ENCODE measurements around the gene DOCK11.

Gene DOCK11

GRCh38 chrX:118504581-118504980 is 9.0 kb downstream of the DOCK11 start:
- no peaks in the 10 kb centered on the region for H3K4me1 ChIP-seq (ENCODE audit: control insufficient read depth, insufficient read depth, low read length)
- H3K36me3 ChIP-seq (ENCODE audit: control insufficient read depth in 2 of 2, insufficient read depth in 1 of 2, low read length in 2 of 2) = no peaks in the 10 kb centered on the region; a peak in 1 of 3 replicates
- no peak overlapping the region for H3K27ac ChIP-seq (ENCODE audit: extremely low read depth, low read depth, low read length)
- TF ChIP-seq CTCF (tag by site-specific recombination; IDR thresholded peaks at IDR 0.05) (no peak), BCL11A (tag by site-specific recombination; IDR thresholded peaks at IDR 0.05; ENCODE audit: low read depth) (no peak), ZNF426 (tag by site-specific recombination; IDR thresholded peaks at IDR 0.05) (no peak), ZBTB1 (tag by site-specific recombination; IDR thresholded peaks at IDR 0.05) (no peak), ZNF311 (tag by site-specific recombination; IDR thresholded peaks at IDR 0.05; ENCODE audit: borderline replicate concordance) (no peak), ZNF423 (tag by site-specific recombination; IDR thresholded peaks at IDR 0.05) (no peak), ZNF830 (tag by site-specific recombination; IDR thresholded peaks at IDR 0.05; ENCODE audit: low read depth) (no peak), ZNF280D (tag by site-specific recombination; IDR thresholded peaks at IDR 0.05) (no peak), ZNF518A (tag by site-specific recombination; conservative IDR thresholded peaks at IDR 0.05; ENCODE audit: low read depth) (no peak), ZNF521 (tag by site-specific recombination; IDR thresholded peaks at IDR 0.05) (no peak), ZNF585B (tag by site-specific recombination; IDR thresholded peaks at IDR 0.05) (no peak), PRDM10 (tag by site-specific recombination; IDR thresholded peaks at IDR 0.05) (no peak), ZBTB44 (tag by site-specific recombination; IDR thresholded peaks at IDR 0.05) (no peak), ZNF133 (tag by site-specific recombination; IDR thresholded peaks at IDR 0.05) (no peak), ZNF184 (tag by site-specific recombination; IDR thresholded peaks at IDR 0.05) (no peak), ZNF530 (tag by site-specific recombination; IDR thresholded peaks at IDR 0.05; ENCODE audit: low read depth) (no peak)
- ChIA-PET POLR2A (no interaction called here), CTCF (no interaction called here)
- H3K9me3 ChIP-seq (ENCODE audit: control insufficient read depth, insufficient read depth, low read depth, low read length) = no peaks in the 10 kb centered on the region
- H3K4me3 ChIP-seq (ENCODE audit: low read depth, low read length) = no peak overlapping the region

Measured in HEK293 (cell line).